GM18520 (cell line): Measurements from ENCODE around the gene EXOC2.
A peak's percentile ranks its signal among the peaks of the same experiment; 100 is the strongest.

Source experiments
- ATAC-seq: cut with Tn5 transposase; IDR thresholded peaks from one replicate; pipeline ENCODE4 v1.9.1; 2021; ENCODE audit not compliant: unreplicated experiment

The EXOC2 gene

DNA sequence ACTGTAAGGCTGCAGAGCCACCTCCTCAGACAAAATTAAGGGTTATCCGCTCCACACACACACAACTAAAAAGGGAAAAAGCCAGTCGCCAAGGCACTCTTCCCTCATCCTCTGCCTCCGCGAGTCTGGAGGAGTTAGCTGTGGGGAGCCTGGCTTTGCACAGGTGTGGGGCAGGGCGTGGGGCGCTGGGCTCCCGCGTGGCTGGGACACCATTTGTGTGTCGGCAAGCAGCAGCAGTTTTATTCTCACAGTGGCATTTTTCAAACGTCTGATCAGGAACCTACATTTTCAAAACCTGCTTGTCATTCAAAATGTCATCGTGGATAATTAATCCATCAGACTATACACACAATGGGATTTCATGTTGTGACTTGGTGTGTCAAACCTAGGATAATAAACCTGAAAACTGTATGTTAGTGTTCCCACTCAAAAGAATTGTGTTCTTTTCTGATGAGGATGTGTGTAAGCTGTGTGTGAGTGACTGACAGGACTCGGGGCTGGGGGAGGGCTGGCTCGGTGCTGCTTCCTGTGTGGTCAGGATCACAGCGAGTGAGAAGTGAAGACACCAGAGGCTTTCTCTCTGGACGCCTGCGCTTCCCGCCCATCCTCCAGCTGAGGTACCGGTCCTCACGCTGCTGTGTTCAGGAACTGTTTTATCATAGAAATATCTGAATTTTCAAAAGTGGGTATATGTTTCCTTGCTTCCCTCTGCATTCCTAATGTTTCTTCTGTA lies 218.3 kb downstream of the EXOC2 start:
- ATAC-seq = peak; percentile 64

- ATAC-seq = no peak
Measured at GRCh38 chr6:473768-474452, 219.0 kb downstream of the EXOC2 start.

- ATAC-seq = no peak
Measured at GRCh38 chr6:473356-473755, 219.6 kb downstream of the EXOC2 start.

GRCh38 chr6:470901-471448 lies 222.0 kb downstream of the EXOC2 start:
- no peak for ATAC-seq

- no peak for ATAC-seq
Measured at GRCh38 chr6:470051-470900, 222.7 kb downstream of the EXOC2 start.

DNA sequence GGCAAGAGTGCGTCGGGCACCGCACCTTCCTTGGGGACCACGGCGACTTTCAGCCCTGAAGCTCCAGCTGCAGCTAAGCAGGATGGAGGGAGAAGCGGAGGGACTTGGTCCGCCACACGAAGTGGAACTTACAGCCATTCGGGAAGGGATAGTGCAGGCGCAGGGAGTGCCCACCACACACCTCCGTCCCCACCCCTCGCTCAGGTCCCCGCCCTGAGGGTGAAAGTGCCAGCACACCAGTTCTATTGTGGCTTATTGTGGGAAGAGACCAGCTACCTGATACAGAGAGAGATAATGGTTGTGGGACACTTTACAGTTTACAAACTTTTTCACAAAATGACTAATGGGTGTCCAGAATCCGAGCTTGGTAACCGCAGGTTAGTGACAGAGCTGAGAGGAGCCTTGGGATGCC lies 225.3 kb downstream of the EXOC2 start:
- no peak for ATAC-seq

DNA sequence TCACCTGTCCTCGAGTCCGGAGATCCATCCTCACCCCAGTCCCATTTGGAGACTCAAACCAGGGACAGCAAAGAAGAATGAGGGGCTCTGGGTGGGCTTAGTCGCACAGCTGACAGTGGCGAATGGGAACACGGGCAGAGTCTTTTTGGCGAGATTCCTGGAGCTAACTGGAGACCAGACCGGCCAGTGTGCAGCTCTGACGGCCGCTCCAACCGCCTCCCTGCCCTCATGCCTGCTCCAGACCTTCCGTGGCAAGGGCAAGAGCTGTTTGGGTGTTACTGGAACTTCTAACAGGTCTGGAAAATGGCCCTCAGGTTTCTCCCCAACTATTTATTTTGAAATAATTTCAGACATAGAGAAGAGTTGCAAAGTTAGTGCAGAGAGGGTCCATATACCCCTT lies 225.8 kb downstream of the EXOC2 start:
- no peak for ATAC-seq

- no peak for ATAC-seq
Measured at GRCh38 chr6:466564-466963, 226.4 kb downstream of the EXOC2 start.

DNA sequence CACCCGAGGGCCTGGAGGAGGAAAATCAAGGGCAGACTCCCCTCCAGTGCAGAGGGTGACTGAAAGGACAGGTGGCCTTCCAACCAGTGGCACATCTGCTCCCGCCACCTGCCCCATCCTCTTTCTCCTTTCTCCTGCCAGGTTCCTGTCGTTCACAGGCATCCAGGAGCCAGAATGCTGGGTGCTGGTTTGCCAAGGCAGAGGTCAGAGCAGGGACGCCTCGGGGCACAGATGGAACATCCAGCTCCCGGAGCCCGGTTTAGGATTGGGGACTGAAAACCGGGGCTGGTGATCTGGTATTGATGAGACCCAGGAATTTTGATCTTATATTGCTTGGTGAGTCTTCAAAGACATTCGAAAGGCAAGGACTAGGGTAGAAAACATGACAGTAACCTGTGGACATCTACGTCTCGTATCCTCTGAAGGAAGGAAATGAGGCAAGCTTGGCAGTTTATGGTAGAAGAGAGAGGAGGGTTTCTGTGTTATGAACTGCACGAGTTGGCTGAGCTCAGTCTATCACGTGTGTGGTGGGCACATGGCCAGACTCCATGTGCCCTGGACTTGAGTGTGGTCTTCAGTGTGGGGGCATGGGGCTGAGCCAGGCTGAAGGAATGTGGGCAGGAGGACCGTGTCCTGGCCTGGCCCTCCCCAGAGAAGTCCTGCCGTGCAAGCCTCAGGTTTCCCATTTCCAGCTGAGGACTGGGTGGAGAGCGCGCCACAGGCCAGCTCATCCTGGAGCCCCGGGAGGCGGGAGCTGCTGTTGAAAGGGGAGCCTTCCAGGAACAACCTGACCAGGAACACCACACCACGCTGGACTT lies 227.2 kb downstream of the EXOC2 start:
- no peak for ATAC-seq

DNA sequence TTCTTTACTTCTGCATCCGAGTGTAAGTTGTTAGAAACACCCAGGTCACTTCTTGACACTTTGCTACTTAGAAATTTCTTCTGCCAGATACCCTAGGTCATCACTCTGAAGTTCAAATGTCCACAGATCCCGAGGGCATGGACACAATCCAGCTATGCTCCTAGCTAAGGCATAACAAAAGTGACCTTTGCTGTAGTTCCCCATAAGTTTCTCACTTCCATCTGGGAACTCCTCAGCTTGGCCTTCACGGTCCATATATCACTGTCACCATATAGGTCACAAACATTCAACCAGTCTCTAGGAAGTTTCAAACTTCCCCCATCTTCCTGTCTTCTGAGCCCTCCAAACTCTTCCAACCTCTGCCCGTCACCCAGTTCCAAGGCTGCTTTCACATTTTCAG lies 236.1 kb downstream of the EXOC2 start:
- ATAC-seq = no peak

DNA sequence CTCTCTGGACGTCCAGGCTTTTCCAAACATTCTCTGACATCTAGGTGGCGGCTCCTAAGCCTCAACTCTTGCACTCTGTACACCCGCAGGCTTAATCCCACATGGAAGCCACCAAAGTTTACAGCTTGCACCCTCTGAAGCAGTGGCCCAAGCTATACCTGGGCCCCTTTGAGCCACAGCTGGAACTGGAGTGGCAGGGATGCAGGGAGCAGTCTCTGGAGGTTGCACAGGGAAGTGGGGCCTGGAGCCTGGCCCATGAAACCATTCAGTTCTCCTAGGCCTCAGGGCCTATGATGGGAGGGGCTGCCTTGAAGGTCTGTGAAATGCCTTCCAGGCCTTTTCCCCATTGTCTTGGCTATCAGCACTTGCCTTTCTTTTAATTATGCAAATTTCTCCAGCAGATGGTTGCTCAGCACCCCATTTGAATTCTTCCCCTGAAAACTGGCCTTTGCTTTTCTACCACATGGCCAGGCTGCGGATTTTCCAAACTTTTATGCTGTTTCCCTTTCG lies 236.5 kb downstream of the EXOC2 start:
- ATAC-seq = no peak

DNA sequence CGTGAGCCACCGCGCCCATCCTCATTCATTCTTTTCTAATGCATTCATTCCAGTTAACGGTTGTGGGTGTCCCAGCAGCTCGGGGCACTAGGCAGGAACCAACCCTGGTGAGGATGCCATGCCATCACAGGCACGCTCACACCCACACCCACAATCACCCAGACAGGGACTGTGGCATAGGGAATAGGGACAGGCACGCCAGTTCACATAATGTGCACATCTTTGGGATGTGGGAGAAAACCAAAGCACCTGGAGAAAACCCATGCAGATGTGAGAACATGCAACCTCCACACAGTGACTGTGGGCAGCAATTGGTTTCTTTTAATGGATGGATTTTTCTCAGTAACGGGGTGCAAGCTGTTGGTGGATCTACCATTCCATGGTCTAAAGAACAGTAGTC lies 237.1 kb downstream of the EXOC2 start:
- no peak for ATAC-seq

DNA sequence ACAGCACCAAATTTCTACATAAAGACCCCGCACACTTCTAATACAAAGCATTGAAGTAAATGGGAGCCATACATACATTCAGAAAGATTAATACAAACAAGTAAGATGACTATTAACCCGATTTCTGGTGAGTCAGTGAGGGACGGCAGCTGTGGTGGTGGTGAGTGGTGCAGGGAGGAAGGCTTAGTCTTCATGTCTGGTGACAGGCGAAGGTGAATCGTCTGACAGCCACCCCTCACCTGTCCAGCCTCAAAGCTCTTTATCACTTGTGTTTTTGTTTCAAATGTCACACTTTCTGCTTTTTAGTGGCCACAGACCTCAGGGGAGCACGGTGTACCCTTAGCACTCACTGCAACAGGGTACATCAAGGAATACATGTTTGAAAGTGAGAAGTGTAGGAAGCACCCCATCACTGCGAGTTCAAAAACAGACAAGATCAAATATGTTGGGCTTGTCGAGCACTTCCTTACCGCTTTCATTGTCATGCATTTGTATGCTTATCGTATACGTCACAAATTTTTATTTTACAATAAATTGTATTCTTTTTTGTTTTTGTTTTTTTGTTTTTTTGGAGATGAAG lies 237.8 kb downstream of the EXOC2 start:
- no peak for ATAC-seq

- no peak for ATAC-seq
Measured at GRCh38 chr6:454148-454991, 238.6 kb downstream of the EXOC2 start.

GRCh38 chr6:453152-453551 lies 239.8 kb downstream of the EXOC2 start:
- no peak for ATAC-seq

- ATAC-seq = no peak
Measured at GRCh38 chr6:452301-453067, 240.5 kb downstream of the EXOC2 start.

DNA sequence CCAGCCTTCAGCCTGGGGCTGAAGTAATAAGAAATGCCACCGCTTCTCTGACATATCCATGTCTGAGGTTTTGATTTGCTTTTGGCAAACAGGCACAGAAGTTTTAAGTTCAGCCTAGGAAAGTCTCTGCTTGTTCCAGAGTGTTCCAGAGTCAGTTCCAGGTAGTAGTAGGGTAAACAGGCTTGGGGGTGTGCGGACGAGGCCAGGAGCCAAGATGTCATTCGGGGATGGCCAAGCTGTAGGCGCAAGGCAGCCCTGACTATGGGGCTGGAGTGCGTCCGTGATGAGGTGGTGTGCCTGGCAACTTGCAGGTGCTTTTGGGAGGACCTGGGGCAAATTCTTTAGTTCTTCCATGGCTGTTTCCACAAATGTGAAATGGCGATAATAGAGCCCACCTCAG lies 241.1 kb downstream of the EXOC2 start:
- ATAC-seq = no peak

- ATAC-seq = no peak
Measured at GRCh38 chr6:451336-451735, 241.6 kb downstream of the EXOC2 start.
